B cell (primary cell): ENCODE measurements around the gene TSHZ3. TPM values are rescaled to one million over a fixed set of nuclear protein-coding genes. Genes with fewer than 3 reads are reported as not detected.

Experiments
- ATAC-seq: fragments of 200-7000 bp; cut with Tn5 transposase; one replicate; pipeline ENCODE4 v1.10.0; 2021; ENCODE audit warnings: low read depth, mild to moderate bottlenecking, moderate number of reproducible peaks, moderate library complexity
- CTCF ChIA-PET: fragments of 350-600 bp; sonication (Branson Sonifier 250); formaldehyde crosslinking; loops from one replicate; lab custom pipeline; 2021; ENCODE audit warnings: antibody characterized with exemption, inconsistent platforms; lab: Charles Lee
- POLR2A ChIA-PET: fragments of 350-600 bp; sonication (Branson Sonifier 250); formaldehyde crosslinking; loops from one replicate; lab custom pipeline; 2021; ENCODE audit warnings: antibody characterized with exemption; lab: Charles Lee
- DNase-seq: peaks from one replicate; pipeline ENCODE4 v3.0.0; 2013
- H2AFZ ChIP-seq: 2 replicates; pipeline ENCODE4 v1.6.1; 2012; ENCODE audit warnings: mild to moderate bottlenecking, low read depth, low read length; ENCODE audit not compliant: insufficient read depth, poor library complexity, severe bottlenecking
- H3K27ac ChIP-seq, 2 donors: 1 replicate in 1 of 2; 2 replicates in 1 of 2; pipeline ENCODE4 v1.5.1; 2012 to 2013; ENCODE audit warnings: low read length in 2 of 2, mild to moderate bottlenecking in 2 of 2, moderate library complexity in 1 of 2
- H3K27me3 ChIP-seq, 4 experiments: fragments of 200-600 bp in 1 of 4; sonication (generic) in 1 of 4; replicated peaks in 1 of 4; 1 replicate in 2 of 4; 2 replicates in 2 of 4; pipeline versions ENCODE4 v1.6.1 to v1.7.0; 2013 to 2016; ENCODE audit warnings: low read length in 3 of 4, mild to moderate bottlenecking in 2 of 4, mixed read lengths in 1 of 4, moderate library complexity in 1 of 4; ENCODE audit not compliant: insufficient read depth in 4 of 4, control insufficient read depth in 3 of 4; ENCODE audit errors: control extremely low read depth in 1 of 4
- H3K36me3 ChIP-seq, 2 experiments: replicated peaks in 1 of 2; 1 replicate in 1 of 2; 2 replicates in 1 of 2; pipeline versions ENCODE4 v1.6.1 to v1.7.1; 2013; ENCODE audit warnings: low read length in 1 of 2; ENCODE audit not compliant: insufficient read depth in 2 of 2, control insufficient read depth in 1 of 2; ENCODE audit errors: control extremely low read depth in 1 of 2, extremely low read depth in 1 of 2
- H3K4me1 ChIP-seq, 2 donors: fragments of 200-600 bp in 1 of 2; sonication (generic) in 1 of 2; 1 replicate in 1 of 2; 2 replicates in 1 of 2; pipeline versions ENCODE4 v1.5.1 to v1.6.1; 2013 to 2017; ENCODE audit warnings: low read length in 2 of 2; ENCODE audit not compliant: control insufficient read depth in 2 of 2, insufficient read depth in 2 of 2
- H3K4me2 ChIP-seq: replicated peaks from 2 replicates; pipeline ENCODE3; 2012; ENCODE audit warnings: mild to moderate bottlenecking, low read depth, low read length; ENCODE audit not compliant: poor library complexity, severe bottlenecking
- H3K4me3 ChIP-seq, 5 experiments: fragments of 200-600 bp in 1 of 5; sonication (generic) in 1 of 5; 1 replicate in 3 of 5; 2 replicates in 2 of 5; pipeline versions ENCODE4 v1.5.1 to v1.7.0; 2011 to 2016; ENCODE audit warnings: low read length in 4 of 5, mild to moderate bottlenecking in 4 of 5, low read depth in 2 of 5, control low read depth in 1 of 5, moderate library complexity in 1 of 5; ENCODE audit not compliant: insufficient read depth in 1 of 5; ENCODE audit errors: control extremely low read depth in 1 of 5, extremely low read depth in 1 of 5
- H3K79me2 ChIP-seq: fragments of 200-600 bp; sonication (generic); one replicate; pipeline ENCODE4 v1.6.0; 2016; ENCODE audit warnings: low read length; ENCODE audit not compliant: control insufficient read depth, insufficient read depth
- H3K9ac ChIP-seq: fragments of 200-600 bp; sonication (generic); 2 replicates; pipeline ENCODE4 v1.6.1; 2017; ENCODE audit warnings: mild to moderate bottlenecking, low read length, moderate library complexity
- H3K9me3 ChIP-seq, 3 donors: one replicate each; pipeline versions ENCODE4 v1.6.1 to v1.7.1; 2013; ENCODE audit warnings: low read length in 2 of 3; ENCODE audit not compliant: control insufficient read depth in 2 of 3, insufficient read depth in 1 of 3; ENCODE audit errors: control extremely low read depth in 1 of 3
- H4K20me1 ChIP-seq: 2 replicates; pipeline ENCODE4 v1.6.0; 2012; ENCODE audit warnings: mild to moderate bottlenecking, low read length; ENCODE audit not compliant: insufficient read depth, control insufficient read depth, poor library complexity, severe bottlenecking
- H3K27ac Mint-ChIP-seq: one replicate; pipeline ENCODE4 v1.8.0; 2021; ENCODE audit warnings: mixed read lengths
- H3K27me3 Mint-ChIP-seq: one replicate; pipeline ENCODE4 v1.8.0; 2021; ENCODE audit warnings: mixed read lengths
- H3K4me1 Mint-ChIP-seq: one replicate; pipeline ENCODE4 v1.8.0; 2021; ENCODE audit warnings: mixed read lengths
- H3K4me3 Mint-ChIP-seq: one replicate; pipeline ENCODE4 v1.8.0; 2021; ENCODE audit warnings: mixed read lengths
- H3K9me3 Mint-ChIP-seq: one replicate; pipeline ENCODE4 v1.8.0; 2022; ENCODE audit warnings: mixed read lengths; ENCODE audit not compliant: insufficient read depth
- CTCF ChIP-seq: fragments of 200-600 bp; IDR thresholded peaks from one replicate; pipeline ENCODE4 v1.8.0; 2022; ENCODE audit warnings: antibody characterized with exemption, mild to moderate bottlenecking
- EZH2 ChIP-seq: IDR thresholded peaks from 2 replicates; pipeline ENCODE4 v1.6.1; 2012; ENCODE audit warnings: borderline replicate concordance, low read depth, mild to moderate bottlenecking, moderate library complexity, low read length; ENCODE audit not compliant: insufficient read depth, poor library complexity, severe bottlenecking
- WGBS: methylation state at CpG from one replicate; pipeline ENCODE4 v1.1.5; 2013; ENCODE audit warnings: missing lambda C conversion rate; ENCODE audit not compliant: insufficient coverage; 5-methylcytosine and 5-hydroxymethylcytosine counted together
- intact Hi-C: fragments of 100-400 bp; cut with micrococcal nuclease; formaldehyde crosslinking; loops from one replicate; pipeline ENCODE4 v1.10.0; 2022
- polyA plus RNA-seq: library from polyadenylated mRNA; depleted of rRNA; stranded (reverse); fragments of >200 nt; gene quantifications from 2 replicates; pipeline ENCODE4 v1.2.3, GENCODE V29; 2012
- total RNA-seq, 2 donors: library from RNA; stranded (reverse); fragments of 120-200 nt in 1 of 2; gene quantifications; 1 replicate in 1 of 2; 2 replicates in 1 of 2; pipeline versions ENCODE4 v1.2.3 to v1.2.4, GENCODE V29; 2013 to 2022

TSHZ3 gene
- total and polyA plus RNA-seq, 2 donors (not counting 1 experiment from before 2014, with no cell fraction given), result 0.03 to 0.34 TPM

GRCh38 chr19:31350693-31351055 lies 1.4 kb upstream of the TSHZ3 start:
- no peak for ATAC-seq
- no peak for TF ChIP-seq CTCF
- no peak for TF ChIP-seq EZH2
- Histone ChIP-seq H3K9ac (peak overlapping the region; percentile 59), H3K27me3 (peaks cover 0 to 65% (median 40%) of the 10 kb centered on the region in 4 experiments), H3K27ac (no peak overlapping the region), H3K4me1 (peaks cover 5 to 25% of the 10 kb centered on the region in 2 donors), H3K79me2 (no peaks in the 10 kb centered on the region), H3K4me3 (peak overlapping the region in 4 of 5 experiments; percentile 46 to 58 (median 54)), H3K36me3 (no peaks in the 10 kb centered on the region), H4K20me1 (no peaks in the 10 kb centered on the region), H3K9me3 (peaks cover 0 to 31% (median 0%) of the 10 kb centered on the region in 3 donors), H2AFZ (peak overlapping the region; percentile 68), H3K4me2 (peak overlapping the region; percentile 84)
- Mint-ChIP-seq H3K4me3 (peak overlapping the region; percentile 80), H3K27me3 (peaks cover 56% of the 10 kb centered on the region), H3K9me3 (no peaks in the 10 kb centered on the region), H3K27ac (no peak overlapping the region), H3K4me1 (peaks cover 16% of the 10 kb centered on the region)
- peak; percentile 32 for DNase-seq
- CTCF ChIA-PET, result no interaction called here
- POLR2A ChIA-PET, result no interaction called here
- WGBS, result 2% methylated on average over 63 of the region's 63 CpGs
- intact Hi-C loops, result no loop called here

- no peak for TF ChIP-seq CTCF
- no peak for TF ChIP-seq EZH2
- Histone ChIP-seq H3K27ac (no peak overlapping the region), H3K9ac (peak overlapping the region; percentile 59), H3K4me1 (peaks cover 5 to 25% of the 10 kb centered on the region in 2 donors), H4K20me1 (no peaks in the 10 kb centered on the region), H2AFZ (peak overlapping the region; percentile 58), H3K36me3 (no peaks in the 10 kb centered on the region), H3K4me2 (peak overlapping the region; percentile 84), H3K27me3 (peaks cover 0 to 65% (median 38%) of the 10 kb centered on the region in 4 experiments), H3K9me3 (peaks cover 0 to 32% (median 0%) of the 10 kb centered on the region in 3 donors), H3K4me3 (peak overlapping the region in 4 of 5 experiments; percentile 15 to 57 (median 52)), H3K79me2 (no peaks in the 10 kb centered on the region)
- Mint-ChIP-seq H3K27ac (no peak overlapping the region), H3K4me3 (peak overlapping the region; percentile 69), H3K27me3 (peaks cover 52% of the 10 kb centered on the region), H3K9me3 (no peaks in the 10 kb centered on the region), H3K4me1 (peaks cover 16% of the 10 kb centered on the region)
- intact Hi-C loops, result no loop called here
- ATAC-seq, result no peak
- CTCF ChIA-PET, result no interaction called here
- no peak for DNase-seq
- WGBS, result 6% methylated on average over 39 of the region's 61 CpGs
- POLR2A ChIA-PET, result no interaction called here
Measured at GRCh38 chr19:31350033-31350692, 927 bp upstream of the TSHZ3 start.
